HG03521 (cell line): ENCODE measurements around the gene CHCHD3.

Source experiments
- ATAC-seq: cut with Tn5 transposase; IDR thresholded peaks from one replicate; pipeline ENCODE4 v1.9.1; 2021; ENCODE audit warnings: mild to moderate bottlenecking, moderate library complexity; ENCODE audit not compliant: unreplicated experiment

CHCHD3 gene

DNA sequence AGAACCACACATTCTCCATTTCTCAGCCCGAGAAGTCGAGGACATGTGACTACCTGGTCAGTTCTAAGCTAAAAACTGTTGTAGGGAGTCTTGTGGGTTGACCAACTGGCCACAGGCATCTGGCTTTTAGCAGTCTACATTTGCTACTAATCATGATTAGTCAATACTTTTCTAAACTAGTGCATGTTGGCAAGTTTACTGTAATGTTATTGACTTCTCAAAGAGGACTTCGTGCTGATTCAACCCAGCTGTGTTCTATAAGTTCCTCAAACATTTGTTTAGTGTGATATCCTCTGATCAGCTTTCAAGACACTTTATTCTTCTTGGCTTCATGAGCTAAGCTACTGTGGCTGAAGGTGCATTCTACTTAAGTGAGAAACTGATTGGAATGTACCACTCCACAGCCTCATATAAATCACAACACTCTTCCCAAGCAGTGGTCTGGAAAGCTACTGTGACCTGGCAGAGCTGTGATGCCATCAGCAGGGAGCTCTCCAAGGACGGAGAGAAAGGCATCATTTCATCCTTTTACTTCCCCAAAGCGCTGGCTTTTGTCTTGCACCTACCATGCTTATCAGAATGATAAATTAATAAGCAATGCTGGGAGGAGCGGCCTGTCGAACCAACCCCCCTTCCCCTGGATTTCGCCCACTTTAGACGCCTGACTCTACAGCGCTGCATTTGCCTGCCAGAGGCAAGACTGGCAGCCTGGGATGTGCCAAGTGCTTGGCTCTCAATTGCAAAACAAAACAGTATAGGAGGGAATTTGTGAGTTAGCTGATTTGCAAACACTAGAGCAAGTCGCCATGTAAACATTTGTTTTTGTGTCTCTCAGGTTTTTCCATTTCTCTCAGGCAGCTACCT lies 298.9 kb downstream of the CHCHD3 start:
- no peak for ATAC-seq

DNA sequence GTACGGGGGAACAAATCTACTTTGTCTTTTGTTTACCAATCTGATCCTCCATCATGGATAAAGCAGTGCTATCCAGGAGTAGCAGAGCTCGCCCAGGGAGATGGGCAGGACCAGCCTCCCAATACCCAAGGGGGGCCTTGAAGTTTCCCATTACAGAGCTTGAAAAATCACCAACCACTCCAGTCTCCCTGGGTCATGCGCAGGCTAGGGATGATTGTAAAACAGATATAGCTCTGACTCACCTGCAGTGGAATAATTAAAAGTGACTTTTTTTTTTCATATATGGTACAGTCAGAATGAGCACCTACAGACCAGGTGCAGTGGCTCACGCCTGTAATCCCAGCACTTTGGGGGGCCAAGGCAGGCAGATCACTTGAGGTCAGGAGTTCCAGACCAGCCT lies 301.1 kb downstream of the CHCHD3 start:
- ATAC-seq: no peak

DNA sequence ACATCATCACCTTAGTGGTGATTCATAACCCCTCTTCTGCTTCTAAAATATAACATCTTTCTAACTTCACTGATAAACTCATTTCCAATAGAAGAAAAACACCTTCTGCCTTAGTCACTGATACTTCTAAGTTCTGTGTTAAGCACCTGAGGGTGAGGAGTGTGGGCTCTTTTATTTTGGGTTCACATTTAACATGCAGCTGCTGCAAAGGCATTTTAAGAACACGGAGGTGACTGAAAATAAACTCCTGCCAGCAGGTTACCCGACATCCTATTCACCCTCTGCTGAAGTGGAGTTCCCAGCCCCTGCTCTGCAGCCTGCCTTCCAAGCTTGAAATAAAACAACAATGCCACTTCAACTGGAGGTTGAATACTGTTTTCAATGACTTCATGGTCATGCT lies 302.7 kb downstream of the CHCHD3 start:
- ATAC-seq: no peak

DNA sequence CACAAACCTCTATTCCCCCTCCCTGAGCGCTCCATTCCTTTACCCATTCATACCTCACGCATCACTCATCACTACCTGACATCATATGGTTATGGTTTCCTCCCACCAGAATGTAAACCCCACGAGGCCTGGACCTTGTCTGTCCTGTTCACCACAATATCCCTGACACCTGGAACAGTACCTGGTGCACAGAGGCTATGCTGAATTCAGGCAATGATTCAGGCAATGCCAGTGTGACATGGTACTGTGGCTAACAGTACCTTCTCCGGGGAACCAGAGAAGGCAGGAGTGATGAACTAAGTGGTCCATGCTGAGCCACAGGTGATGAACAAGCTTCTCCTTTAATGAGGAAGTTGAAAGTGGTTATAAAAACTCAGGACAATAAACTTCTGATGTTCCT lies 303.1 kb downstream of the CHCHD3 start:
- no peak for ATAC-seq

DNA sequence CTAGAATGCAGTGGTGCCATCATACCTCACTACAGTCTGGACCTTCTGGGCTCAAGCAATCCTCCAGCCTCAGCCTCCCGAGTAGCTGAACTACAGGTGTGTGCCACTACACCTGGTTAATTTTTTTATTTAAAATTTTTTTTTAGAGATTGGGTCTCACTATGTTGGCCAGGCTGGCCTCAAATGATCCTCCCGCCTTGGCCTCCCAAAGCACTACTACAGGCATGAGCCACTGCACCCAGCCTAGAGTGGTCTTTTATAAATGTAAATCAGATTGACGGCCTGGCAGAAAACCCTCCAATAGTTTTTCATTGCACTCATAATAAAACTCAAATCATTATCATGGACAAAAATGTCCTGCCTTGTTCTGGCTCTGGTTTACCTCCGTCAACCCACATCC lies 303.9 kb downstream of the CHCHD3 start:
- no peak for ATAC-seq

DNA sequence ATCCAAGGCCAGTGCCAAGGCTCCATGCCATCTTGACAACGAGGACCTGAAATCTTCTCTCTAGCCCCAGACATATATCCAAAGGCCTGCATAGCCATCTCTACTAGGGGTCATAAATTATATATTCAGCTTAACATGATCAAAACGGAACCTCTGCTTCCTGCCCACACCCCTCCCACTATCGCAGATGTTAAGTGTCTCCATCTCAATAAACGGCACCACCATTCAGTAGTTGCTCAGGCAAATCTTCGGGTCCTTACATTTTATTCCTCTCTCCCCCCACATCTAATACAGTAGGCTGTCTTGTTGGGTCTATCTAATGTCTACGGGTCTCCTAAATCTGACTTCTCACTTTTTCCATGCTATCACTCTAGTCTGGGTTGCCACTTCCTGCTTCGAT lies 304.5 kb downstream of the CHCHD3 start:
- no peak for ATAC-seq

DNA sequence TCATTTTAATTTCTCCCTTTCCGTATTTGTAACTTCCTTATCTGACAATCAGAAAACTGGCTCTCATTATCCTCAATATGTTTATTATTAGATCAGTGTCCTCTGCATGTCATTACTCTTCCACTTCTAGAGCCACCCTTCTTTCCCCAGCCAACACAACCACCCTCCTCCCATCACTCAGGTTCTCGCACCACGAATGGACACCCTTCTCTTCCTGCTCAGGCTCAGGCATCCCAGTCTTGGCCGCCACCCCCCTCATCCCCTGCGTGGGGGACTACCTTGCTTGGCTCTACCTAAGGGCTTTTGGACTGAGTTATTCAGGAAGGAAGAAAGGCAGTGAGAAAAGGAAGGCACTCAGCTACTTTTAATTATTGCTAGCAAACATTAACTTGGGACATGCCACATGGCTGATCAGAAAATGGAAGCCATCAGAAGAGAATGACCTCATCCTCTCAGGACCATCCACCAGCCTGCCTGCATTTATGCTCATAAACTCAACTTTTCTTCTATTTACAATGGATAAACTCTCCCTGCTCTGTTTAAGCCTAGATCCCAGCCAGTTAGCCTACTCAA lies 305.8 kb downstream of the CHCHD3 start:
- no peak for ATAC-seq

DNA sequence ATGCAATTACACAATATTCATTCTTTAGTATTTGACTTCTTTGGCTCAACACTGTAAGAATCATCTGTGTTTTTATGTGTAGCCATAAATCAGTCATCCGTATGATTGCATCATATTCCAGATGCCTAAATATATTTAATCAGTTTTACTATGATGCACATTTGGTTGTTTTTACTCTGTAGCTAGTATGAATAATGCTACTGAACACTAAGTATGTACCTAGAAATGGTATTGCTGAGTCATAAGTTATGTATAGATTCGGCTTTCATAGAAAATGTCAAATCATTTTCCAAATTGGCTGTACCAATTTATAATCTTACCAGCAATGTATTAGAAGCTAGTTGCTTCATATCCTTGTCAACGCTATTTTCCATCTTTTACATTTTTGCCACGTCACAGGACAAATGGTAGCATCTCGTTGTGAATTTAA lies 308.3 kb downstream of the CHCHD3 start:
- no peak for ATAC-seq

DNA sequence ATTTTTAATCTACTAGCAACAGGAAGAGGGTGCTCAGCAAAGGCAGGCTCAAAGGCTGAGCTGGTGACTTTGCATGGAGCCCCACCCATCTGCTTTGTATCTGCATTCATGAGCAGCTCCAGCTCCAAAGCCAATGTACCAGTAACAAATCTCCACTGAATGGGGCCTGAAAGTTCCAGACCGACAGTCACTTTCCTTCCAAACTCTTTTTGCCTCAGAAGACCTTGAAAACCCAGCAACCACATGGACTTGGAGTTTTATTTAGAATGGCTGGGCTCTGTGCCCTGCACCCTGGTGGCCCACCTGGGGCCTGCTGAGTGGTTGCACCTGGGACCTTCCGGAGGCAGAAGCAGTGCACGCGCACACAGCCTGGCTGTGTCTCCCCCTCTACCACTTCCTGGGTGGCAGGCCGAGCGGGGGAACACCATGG lies 310.6 kb downstream of the CHCHD3 start:
- no peak for ATAC-seq

DNA sequence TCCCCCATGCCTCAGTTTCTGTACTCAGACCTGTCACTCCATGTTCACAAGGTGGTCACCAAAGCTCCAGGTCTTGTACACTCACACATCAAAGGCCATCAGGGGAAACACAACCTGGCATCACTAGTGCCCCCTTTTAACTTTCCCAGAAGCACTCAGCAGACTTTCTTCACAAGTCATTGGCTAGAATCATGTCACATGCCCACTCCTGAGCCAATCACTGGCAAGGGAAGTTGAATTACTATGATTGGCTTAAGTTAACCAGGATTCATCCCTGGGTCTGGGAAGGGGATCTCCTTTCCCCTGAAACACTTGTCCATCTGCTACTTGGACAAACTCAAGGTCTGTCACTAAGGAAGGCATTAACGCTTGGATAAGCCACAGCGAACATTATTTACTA lies 311.8 kb downstream of the CHCHD3 start:
- ATAC-seq: no peak

DNA sequence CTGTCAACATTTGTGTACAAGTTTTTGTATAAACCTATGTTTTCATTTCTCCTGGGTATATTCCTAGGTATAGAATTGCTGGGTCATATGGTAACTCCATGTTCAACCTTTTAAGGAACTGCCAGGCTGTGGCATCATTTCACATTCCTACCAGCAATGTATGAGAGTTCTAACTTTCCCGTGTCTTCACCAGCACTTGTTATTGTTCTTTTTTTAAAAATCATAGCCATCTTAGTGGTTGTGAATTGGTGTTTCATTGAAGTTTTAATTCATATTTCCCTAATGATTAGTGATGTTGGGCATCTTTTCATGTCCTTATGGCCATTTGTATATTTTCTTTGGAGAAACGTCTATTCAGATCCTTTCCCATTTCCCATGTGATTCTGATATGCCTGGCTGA lies 312.6 kb downstream of the CHCHD3 start:
- no peak for ATAC-seq

DNA sequence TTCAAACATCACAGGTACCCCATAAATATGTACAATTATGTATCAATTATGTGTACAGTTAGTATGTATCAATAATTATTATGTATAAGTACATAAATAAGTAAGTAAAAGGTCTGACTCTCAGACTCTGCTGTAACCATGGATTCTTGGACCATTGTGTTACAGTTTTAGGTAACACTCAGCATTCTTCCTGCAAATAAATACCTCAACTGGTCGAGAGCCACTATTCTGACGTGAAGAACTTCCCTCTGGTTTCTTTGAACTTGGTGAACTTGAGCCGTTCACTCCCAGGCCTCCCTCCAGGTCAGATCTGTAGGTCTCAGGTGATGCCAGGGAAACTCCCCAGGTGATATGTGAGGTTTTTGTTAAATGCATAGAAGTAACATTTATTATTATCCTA lies 313.8 kb downstream of the CHCHD3 start:
- no peak for ATAC-seq

DNA sequence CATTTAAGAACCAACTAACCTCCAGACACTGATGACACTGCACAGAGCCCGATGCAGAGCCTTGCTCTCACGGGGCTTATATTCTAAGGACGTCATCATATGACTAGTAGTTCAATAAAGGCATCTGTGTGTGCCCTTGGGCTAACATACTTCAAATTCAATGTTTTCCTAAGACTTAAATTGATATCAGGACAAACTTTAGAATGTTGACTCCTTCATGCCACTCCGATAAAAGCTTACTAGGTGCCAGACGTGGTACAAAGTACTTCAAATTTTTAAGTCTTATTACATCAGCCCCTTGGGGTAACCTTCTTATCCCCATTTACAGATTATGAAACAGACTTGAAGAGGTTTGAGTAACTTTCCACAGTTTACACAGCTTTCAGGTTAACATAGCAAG lies 314.5 kb downstream of the CHCHD3 start:
- no peak for ATAC-seq

DNA sequence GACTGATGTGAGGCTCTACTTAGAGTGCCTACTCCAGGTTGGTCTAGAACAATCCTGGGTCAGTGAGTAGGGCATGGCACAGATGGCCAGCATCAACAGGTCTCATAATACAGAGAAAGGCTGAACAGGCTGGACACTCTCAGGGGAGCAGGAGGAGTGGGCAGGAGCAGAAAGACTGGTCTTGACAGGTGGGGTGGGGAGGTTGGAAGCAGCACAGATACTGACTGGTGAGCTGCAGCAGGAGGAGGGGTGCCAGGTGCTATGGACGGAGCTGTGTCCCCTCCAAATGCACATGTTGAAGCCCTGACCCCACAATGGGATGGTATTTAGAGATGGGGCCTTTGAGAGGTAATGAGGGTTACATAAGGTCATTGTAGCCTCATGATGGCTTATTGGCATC lies 315.2 kb downstream of the CHCHD3 start:
- no peak for ATAC-seq

DNA sequence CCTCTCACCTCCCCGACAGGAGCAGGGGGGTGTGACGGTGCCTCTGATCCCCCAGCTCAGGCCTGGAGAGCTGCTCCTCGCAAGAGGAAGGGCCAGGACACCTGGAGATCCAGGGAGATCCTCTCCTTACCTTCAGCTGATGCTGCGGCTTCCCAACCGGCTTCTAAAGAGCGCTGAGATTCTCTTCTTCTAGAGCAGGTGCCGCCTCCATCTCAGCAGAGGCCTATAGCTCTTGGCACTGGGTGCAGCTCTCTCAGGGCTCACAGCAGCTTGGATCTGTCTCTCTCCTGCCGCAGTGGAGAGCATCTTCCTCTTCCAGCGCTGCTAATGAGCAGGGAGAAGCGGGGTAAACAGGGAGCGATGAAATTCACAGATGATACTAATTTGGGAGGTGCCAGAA lies 316.0 kb downstream of the CHCHD3 start:
- no peak for ATAC-seq

DNA sequence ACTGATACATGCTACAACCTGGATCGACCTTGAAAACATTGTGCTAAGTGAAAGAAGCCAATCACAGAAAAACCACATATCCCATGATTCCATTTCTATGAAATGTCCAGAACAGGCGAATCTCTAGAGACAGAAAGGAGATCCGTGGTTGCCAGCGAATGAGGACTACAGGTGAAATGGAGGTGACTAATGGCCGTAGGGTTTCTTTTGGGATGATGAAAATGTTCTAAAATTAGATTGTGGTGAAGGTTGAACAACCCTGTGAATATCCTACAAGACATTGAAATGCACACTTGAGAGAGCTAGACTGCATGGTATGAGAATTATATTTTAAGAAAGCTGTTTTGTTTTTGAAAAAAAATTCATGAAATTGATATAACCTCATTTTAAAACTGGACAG lies 317.1 kb downstream of the CHCHD3 start:
- ATAC-seq: no peak

DNA sequence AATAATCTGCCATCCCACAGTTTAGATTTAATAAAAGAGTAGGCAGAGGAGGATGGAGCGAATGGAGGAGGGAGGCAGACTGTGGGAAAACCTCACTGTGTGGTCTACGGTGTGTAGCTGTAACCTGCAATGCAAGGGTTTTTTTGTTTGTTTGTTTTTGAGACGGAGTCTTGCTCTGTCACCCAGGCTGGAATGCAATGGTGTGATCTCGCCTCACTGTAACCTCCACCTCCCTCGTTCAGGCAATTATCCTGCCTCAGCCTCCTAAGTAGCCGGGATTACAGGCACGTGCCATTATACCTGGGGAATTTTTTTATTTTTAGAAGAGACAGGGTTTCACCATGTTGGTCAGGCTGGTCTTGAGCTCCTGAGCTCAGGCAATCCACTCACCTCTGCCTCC lies 321.0 kb downstream of the CHCHD3 start:
- no peak for ATAC-seq

DNA sequence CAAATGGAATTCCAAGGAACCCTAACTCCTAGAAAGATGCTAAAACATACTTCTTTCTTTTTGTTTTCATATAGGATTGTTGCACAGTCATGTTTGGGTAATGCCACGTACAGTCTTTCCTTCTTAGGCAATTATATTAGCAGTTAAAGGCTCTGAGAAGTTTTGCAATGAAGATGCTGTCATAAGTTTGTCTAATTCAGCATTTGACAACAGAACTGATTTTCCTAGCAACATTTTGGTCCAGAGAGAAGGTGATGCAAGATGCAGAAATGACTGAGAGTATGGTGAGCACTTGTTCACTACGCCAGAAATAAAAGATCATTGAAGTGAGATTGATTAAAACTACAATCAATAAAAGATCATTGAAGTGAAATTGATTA lies 321.7 kb downstream of the CHCHD3 start:
- ATAC-seq: no peak

DNA sequence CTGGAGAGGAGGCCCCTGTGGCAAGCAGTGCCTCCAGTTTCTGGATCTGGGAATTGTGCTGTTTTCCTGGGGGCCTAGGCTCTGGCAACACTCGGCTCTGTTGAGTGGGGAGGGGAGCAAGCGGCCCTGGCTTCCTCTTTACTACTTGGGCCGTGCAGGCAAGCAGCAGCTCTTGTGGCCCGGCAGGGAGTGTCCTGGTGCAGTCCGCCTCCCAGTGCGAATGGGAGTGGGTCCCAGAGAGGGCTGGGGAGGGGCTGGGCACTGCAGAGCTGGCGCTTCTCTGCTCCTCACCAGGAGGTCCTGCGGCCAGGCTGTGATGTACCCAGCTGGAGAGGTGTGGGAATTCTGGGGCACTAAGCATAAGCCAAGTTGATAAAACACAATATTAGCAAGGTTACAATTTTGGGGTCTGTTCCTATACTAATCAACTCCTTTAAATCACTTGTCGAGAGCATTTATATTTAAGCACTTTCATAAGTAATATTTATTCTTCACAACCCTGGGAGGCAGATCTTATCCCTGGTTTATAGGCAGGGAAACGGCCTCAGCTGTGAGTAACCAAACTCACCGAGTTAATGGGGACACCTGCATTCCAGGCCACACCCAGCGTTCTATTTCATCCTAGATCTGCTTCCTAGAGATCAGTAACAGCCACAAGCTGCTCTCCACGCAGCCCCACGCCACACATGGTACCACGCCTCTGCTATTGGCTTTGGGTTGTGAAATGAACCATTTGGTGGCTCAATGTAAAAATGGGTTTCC lies 322.2 kb downstream of the CHCHD3 start:
- no peak for ATAC-seq

DNA sequence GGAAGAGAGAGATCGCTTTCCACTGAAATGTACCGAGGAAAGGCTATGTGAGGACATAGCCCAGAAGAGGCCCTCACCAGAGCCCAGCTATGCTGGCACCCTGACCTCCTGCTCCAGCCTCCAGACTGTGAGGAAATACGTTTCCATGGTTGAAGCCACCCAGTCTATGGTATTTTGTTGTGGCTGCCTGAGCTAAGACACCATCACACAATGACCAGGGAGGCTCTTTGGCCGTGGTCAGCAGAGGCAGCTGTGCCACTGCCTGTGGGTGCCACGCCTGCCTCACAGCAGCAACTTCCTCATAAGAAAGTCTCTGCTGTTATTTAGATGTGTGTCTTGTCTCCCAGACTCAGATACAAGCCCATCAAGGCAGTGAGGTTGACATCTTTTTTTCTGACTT lies 322.9 kb downstream of the CHCHD3 start:
- ATAC-seq: no peak

DNA sequence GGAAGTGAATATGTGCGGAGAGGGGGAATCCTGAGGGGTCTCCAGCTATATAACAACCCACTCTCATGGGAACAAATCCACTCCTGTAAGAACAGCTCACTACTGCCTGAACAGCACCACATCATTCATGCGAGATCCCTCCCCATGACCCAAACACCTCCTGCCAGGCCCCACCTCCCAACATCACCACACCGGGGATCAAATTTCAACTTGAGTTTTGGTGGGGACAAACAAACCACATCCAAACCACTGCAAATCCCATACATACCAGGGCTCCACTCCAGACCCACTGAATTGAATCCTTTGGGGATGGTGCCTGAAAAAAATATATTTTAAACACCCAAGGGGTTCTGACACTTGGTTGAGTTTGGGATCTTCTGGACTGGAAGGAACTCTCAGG lies 324.1 kb downstream of the CHCHD3 start:
- no peak for ATAC-seq

DNA sequence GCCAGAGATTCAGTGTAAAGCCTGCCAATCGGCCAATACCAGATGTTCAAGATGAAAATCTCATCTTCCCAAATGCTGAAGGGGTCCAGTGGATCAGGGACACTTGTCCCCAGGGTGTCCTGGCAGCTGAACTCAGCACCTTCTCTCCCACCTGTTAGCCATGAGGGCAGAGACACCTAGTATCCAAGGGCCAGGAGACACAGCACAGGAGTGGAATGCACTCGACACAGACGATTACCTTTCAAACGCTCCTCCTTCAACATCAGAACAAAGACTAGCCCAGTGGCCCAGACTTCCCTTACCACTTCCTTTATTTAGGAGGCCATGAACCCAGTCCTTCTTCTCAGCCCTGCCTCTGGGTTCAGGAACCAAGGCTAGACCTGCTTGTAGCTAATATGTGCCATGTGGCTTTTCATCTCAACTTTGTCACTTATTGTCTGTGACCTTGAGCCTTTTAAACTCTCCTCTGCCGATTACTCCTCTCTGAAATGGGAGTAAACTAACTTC lies 325.4 kb downstream of the CHCHD3 start:
- ATAC-seq: no peak
